KMS-11 (cell line): ENCODE data around the gene PCNT.

Experiments
- H2AFZ ChIP-seq: fragments of 200-600 bp; sonication (generic); 2 replicates; pipeline ENCODE4 v1.6.1; 2016; ENCODE audit warnings: antibody characterized with exemption, mixed run types, low read depth
- H3K27ac ChIP-seq: fragments of 200-600 bp; sonication (generic); 2 replicates; pipeline ENCODE4 v1.6.1; 2016; ENCODE audit warnings: mild to moderate bottlenecking, mixed run types
- H3K27me3 ChIP-seq: fragments of 200-600 bp; sonication (generic); 2 replicates; pipeline ENCODE4 v1.6.1; 2017; ENCODE audit warnings: mild to moderate bottlenecking, low read depth, mixed run types, moderate library complexity; ENCODE audit not compliant: insufficient read depth
- H3K36me3 ChIP-seq: fragments of 200-600 bp; sonication (generic); 2 replicates; pipeline ENCODE4 v1.6.1; 2017; ENCODE audit warnings: mild to moderate bottlenecking, mixed run types; ENCODE audit not compliant: insufficient read depth
- H3K4me1 ChIP-seq: fragments of 200-600 bp; sonication (generic); 2 replicates; pipeline ENCODE4 v1.6.1; 2016; ENCODE audit warnings: mild to moderate bottlenecking, low read depth, mixed run types; ENCODE audit not compliant: poor library complexity, severe bottlenecking
- H3K4me2 ChIP-seq: fragments of 200-600 bp; sonication (generic); 2 replicates; pipeline ENCODE4 v1.7.0; 2016; ENCODE audit warnings: mild to moderate bottlenecking, mixed run types
- H3K4me3 ChIP-seq: fragments of 200-600 bp; sonication (generic); IDR thresholded peaks from 2 replicates; pipeline ENCODE4 v1.6.1; 2017; ENCODE audit warnings: low read depth, low read length, mixed read lengths; ENCODE audit not compliant: insufficient read depth
- H3K79me2 ChIP-seq: fragments of 200-600 bp; sonication (generic); 2 replicates; pipeline ENCODE4 v1.6.1; 2016; ENCODE audit warnings: low read depth, mixed run types; ENCODE audit not compliant: insufficient read depth
- H3K9ac ChIP-seq: fragments of 200-600 bp; sonication (generic); 2 replicates; pipeline ENCODE4 v1.6.1; 2016; ENCODE audit warnings: mild to moderate bottlenecking, mixed run types
- H4K20me1 ChIP-seq: fragments of 200-600 bp; sonication (generic); 2 replicates; pipeline ENCODE4 v1.6.1; 2016; ENCODE audit warnings: mild to moderate bottlenecking, mixed run types; ENCODE audit not compliant: insufficient read depth
- TF ChIP-seq, protein P1 (sequence below): fragments of 200-600 bp; sonication (generic); conservative IDR thresholded peaks from 2 replicates; pipeline ENCODE4 v1.6.1; 2017; ENCODE audit warnings: low read depth, mild to moderate bottlenecking, antibody characterized with exemption, low read length, moderate library complexity, mixed read lengths

Gene PCNT

DNA sequence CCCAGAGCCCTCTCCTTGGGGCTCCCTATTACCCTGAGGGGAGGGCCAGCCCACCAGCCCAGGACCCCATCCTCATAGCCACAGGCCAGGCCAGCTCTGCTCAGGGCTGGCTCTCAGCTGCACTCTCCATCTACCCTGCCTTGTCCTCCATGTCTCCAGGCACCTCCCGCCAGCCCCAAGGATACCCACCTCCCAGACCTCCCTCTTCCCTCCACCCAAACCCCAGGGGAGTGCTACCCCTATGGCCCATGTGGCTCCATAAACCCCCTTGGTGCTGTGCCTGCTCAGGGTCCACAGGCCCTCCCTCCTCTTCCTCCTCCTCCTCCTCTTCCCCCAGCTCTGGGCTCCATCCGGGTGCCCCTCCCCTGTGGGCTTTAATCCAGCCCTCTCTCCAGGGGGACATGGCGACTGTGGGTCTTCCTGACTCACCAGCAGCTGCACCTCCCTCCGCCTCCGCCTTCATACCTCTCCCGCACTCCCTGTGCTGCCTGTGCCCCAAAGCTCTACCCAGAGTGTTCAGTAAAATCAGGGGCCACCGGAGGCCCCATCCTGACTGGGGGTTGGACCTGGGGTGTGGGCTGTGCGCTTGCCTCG, 28.7 kb upstream of the PCNT start:
- H3K4me3 ChIP-seq = no peak overlapping the region
- H3K9ac ChIP-seq = no peak overlapping the region
- H3K79me2 ChIP-seq = no peaks in the 10 kb centered on the region
- no peak overlapping the region for H2AFZ ChIP-seq
- H3K36me3 ChIP-seq = no peaks in the 10 kb centered on the region
- no peak overlapping the region for H3K4me2 ChIP-seq
- no peaks in the 10 kb centered on the region for H3K4me1 ChIP-seq
- no peaks in the 10 kb centered on the region for H3K27me3 ChIP-seq
- no peak overlapping the region for H3K27ac ChIP-seq
- no peaks in the 10 kb centered on the region for H4K20me1 ChIP-seq
- TF ChIP-seq, protein P1, sequence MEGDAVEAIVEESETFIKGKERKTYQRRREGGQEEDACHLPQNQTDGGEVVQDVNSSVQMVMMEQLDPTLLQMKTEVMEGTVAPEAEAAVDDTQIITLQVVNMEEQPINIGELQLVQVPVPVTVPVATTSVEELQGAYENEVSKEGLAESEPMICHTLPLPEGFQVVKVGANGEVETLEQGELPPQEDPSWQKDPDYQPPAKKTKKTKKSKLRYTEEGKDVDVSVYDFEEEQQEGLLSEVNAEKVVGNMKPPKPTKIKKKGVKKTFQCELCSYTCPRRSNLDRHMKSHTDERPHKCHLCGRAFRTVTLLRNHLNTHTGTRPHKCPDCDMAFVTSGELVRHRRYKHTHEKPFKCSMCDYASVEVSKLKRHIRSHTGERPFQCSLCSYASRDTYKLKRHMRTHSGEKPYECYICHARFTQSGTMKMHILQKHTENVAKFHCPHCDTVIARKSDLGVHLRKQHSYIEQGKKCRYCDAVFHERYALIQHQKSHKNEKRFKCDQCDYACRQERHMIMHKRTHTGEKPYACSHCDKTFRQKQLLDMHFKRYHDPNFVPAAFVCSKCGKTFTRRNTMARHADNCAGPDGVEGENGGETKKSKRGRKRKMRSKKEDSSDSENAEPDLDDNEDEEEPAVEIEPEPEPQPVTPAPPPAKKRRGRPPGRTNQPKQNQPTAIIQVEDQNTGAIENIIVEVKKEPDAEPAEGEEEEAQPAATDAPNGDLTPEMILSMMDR = no peak

DNA sequence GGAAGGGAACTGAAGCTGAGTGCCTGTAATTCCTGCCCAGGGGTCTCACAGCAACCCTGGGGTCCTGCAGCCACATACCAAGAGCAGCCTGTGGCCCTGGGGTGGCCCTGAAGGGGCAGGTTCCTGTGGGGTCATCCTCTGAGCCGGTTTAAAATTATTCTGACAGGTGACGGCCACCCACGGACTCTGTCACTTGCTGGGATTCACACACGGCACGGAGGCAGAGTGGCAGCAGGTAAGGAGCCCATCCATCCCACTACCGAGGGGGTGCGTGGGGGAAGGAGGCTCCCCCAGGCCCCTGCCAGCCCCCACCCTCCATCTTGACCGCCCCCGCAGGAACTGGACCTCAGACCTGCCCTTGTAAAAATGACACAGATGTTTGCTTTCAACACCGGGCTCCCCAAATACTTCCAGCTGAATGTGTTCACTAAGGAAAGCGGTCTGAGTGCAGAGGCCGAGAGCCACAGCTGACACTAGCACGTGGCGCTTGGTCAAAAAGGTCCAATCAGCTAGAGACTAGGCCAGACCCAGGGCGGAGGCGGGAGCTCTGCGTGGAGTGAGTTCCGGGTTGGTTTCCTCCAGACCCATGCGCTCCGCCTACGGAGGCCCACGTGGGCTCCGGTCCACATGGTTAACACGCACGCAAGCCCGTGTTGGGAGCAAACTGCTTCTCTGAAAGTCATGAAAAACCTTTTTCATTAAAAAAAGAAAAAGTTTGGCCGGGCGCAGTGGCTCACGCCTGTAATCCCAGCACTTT, 27.8 kb upstream of the PCNT start:
- H4K20me1 ChIP-seq = no peaks in the 10 kb centered on the region
- TF ChIP-seq, protein P1 = no peak
- no peak overlapping the region for H3K4me2 ChIP-seq
- H3K9ac ChIP-seq = no peak overlapping the region
- H3K4me3 ChIP-seq = no peak overlapping the region
- no peaks in the 10 kb centered on the region for H3K36me3 ChIP-seq
- H2AFZ ChIP-seq = no peak overlapping the region
- no peaks in the 10 kb centered on the region for H3K4me1 ChIP-seq
- no peaks in the 10 kb centered on the region for H3K27me3 ChIP-seq
- no peaks in the 10 kb centered on the region for H3K79me2 ChIP-seq
- no peak overlapping the region for H3K27ac ChIP-seq

DNA sequence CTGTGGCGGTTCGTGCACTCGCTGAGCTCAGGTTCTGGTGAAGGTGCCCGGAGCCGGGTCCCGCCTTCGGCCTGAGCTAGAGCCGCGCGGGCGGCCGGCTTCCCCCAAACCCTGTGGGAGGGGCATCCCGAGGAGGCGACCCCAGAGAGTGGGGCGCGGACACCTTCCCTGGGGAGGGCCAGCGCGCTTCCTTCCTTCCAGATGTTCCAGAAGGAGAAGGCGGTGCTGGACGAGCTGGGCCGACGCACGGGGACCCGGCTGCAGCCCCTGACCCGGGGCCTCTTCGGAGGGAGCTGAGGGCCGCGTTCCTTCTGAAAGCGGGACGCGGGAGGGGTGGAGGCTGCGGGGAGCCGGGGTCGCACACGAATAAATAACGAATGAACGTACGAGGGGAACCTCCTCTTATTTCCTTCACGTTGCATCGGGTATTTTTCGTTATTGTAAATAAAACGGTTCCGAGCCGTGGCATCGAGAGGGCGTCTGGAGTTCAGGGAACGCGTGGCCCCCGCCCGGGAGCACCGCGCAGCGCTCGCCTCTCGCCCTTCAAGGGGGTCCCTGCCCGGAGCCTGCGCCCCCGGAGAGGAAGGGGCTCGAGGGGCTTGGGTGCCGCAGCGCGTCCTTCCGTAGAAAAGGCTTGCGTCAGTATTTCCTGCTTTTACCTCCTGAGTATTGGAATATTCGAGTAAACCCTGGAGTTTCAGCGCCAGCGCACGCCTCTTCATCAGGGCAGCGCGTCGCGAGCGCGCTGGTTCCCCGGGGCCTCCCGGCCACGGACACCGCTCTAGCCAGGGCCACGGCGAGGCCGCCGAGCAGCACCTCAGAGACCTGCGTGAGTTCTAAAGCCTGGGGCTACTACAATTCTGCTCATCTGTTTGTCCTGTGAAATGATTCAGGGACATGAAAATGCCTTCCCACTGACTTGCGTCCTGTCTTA, 26.4 kb upstream of the PCNT start:
- H3K36me3 ChIP-seq = no peaks in the 10 kb centered on the region
- H3K27me3 ChIP-seq = no peaks in the 10 kb centered on the region
- no peaks in the 10 kb centered on the region for H4K20me1 ChIP-seq
- H3K79me2 ChIP-seq = no peaks in the 10 kb centered on the region
- H3K9ac ChIP-seq = no peak overlapping the region
- H3K4me1 ChIP-seq = no peaks in the 10 kb centered on the region
- no peak overlapping the region for H3K27ac ChIP-seq
- H2AFZ ChIP-seq = no peak overlapping the region
- no peak overlapping the region for H3K4me3 ChIP-seq
- TF ChIP-seq, protein P1 = no peak
- no peak overlapping the region for H3K4me2 ChIP-seq

DNA sequence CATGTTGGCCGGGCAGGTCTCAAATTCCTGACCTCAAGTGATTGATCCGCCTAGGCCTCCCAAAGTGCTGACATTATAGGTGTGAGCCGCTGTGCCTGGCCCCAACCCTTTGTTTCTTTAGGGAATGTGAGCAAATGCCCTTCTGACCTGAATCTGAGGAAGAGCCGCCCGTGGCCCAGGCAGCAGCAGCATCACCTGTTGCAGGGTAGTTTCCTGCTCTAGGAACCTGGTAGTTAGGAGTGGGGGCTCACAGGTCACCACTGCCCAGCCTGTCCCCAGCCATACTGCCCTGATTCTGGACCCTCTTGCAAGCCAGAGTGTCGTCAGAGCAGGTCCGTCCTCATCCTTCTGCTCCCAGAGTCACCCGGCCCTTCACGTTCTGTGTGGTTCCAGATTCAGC, 24.8 kb upstream of the PCNT start:
- TF ChIP-seq, protein P1 = no peak
- Histone ChIP-seq H3K4me2 (no peak overlapping the region), H3K4me3 (no peak overlapping the region), H3K27ac (no peak overlapping the region), H4K20me1 (no peaks in the 10 kb centered on the region), H3K27me3 (no peaks in the 10 kb centered on the region), H3K79me2 (no peaks in the 10 kb centered on the region), H3K9ac (no peak overlapping the region), H3K36me3 (no peaks in the 10 kb centered on the region), H3K4me1 (no peaks in the 10 kb centered on the region), H2AFZ (no peak overlapping the region)
